TTC549 (cell line): ENCODE data around the gene ANKRD65.

Experiments
- FAIRE-seq: peaks from 2 replicates; lab custom pipeline; 2012; peaks lifted over from hg19 to GRCh38; lab: Jason Lieb, UNC

ANKRD65 gene

GRCh38 chr1:1441002-1441888 lies 20.2 kb upstream of the ANKRD65 start:
- no peak for FAIRE-seq

- no peak for FAIRE-seq
These were observed 19.4 kb upstream of the ANKRD65 start for GRCh38 chr1:1440262-1441001.

DNA sequence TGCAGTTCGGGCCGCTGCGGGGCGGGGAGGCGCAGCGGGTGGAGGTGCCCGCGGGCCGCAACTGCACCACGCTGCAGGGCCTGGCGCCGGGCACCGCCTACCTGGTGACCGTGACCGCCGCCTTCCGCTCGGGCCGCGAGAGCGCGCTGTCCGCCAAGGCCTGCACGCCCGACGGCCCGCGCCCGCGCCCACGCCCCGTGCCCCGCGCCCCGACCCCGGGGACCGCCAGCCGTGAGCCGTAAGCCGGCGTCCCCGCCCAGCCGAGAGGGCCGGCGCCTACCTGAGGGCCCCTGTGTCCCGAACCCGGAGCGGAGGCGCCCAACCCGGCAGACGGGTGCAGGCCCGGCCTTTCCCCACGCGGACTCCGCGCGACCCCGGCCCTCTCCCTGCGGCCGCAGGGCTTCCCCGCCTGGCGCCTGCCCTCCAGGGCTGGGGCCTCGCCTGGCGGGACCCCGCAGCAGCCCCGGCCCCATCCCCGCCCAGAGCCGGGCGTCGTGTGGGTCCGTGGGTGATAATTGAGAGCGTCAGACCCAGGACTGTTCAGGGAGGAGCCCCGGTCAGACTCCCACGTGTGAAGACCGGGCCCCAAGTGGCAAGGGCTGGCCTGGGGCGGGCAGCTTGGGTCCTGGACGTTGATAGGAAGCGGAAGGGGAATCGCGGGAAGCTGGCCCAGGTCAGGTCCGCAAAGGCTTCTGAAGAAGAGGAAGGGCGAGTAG lies 18.6 kb upstream of the ANKRD65 start:
- FAIRE-seq: no peak

- no peak for FAIRE-seq
These were observed 17.7 kb upstream of the ANKRD65 start for GRCh38 chr1:1438531-1439381.

DNA sequence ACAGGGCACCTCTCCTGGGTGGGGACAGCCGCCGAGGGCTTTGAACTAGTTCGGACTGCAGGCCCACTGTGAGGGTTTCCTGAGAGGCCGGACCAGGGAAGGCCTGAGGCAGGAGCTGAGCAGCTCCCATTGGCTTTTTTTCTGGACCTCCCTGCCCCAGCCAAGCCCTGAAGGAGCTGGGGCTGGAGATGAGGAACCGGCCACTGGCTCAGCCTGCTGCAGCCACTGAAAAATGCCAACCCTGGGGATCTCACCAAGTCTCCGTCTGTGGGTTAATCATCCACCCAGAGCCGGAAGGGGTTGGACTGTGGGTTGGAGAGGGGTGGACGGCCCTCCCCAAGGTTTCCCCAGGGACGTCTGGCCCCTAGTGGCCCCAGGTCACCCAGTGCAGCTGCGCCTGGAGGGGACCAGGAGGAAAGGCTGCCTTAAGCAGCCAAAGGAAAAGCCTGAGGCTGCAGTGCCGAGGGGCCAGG lies 16.9 kb upstream of the ANKRD65 start:
- FAIRE-seq: no peak

DNA sequence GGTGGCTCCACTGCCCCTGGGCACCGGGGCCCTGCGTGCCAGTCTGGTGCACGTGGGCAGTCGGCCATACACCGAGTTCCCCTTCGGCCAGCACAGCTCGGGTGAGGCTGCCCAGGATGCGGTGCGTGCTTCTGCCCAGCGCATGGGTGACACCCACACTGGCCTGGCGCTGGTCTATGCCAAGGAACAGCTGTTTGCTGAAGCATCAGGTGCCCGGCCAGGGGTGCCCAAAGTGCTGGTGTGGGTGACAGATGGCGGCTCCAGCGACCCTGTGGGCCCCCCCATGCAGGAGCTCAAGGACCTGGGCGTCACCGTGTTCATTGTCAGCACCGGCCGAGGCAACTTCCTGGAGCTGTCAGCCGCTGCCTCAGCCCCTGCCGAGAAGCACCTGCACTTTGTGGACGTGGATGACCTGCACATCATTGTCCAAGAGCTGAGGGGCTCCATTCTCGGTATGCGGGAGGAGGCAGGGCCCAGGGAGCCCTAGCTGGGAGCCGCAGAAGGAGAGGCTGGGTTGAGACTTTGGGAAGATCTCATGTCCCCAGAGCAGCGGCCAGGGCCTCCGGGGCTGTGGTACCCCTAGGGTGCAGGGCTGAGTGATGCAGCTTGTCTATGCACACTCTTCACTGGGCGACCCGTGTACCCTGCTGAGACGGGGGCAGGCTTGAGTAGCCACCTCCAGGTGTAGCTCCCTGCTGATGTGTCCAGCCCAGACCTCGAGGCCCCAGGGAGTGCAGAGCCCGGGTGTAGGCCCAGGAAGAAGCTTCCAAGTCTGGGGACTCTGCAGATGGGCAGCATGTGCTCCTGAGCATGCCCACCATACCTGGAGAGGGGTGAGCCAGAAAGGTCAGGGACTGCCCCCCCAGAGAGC lies 16.2 kb upstream of the ANKRD65 start:
- FAIRE-seq: no peak

- FAIRE-seq: no peak
These were observed 15.6 kb upstream of the ANKRD65 start for GRCh38 chr1:1436630-1437032.

- no peak for FAIRE-seq
These were observed 15.0 kb upstream of the ANKRD65 start for GRCh38 chr1:1435911-1436629.

DNA sequence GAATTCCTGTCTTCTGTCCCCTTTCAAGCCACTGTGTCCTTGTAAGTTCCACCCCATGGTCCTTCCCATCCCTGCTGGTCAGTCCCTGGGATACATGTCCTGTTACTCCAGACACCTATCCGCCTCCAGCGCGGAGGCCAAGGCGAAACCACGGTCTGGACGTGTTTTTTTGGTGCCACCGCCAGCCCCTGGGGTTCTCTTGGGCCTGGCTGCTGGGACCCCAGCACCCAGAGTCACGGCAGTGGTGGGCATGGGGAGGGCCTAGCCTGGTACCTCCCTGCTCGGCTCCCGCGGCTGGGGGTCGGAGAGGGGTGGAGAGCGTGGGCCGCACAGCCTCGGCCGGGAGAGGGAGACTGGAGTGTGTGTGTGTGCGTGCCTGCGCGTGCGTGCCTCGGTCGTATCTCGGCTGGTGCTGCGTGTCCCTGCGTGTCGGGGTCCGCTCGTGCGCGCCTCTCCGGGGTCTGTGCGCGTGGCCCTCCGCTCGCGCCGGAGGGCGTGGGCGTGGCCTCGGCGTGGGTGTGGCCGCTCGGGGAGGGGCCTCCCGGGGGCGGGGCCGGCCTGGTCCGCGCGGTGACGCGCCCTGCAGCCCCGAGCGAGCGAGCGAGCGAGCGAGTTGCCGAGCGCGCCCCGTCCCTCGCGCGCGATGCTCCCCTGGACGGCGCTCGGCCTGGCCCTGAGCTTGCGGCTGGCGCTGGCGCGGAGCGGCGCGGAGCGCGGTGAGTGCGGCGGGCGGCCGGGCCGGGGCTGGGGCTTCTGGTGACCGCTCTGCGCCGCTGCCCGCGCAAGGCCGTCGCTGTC lies 14.2 kb upstream of the ANKRD65 start, which contains the start of gene VWA1:
VWA1 (plus strand) TSS at position 585 of the 798 bp plus-strand sequence; CDS start at position 644, 59 bp downstream.
- FAIRE-seq: no peak

GRCh38 chr1:1434824-1435105 lies 13.7 kb upstream of the ANKRD65 start:
- no peak for FAIRE-seq

DNA sequence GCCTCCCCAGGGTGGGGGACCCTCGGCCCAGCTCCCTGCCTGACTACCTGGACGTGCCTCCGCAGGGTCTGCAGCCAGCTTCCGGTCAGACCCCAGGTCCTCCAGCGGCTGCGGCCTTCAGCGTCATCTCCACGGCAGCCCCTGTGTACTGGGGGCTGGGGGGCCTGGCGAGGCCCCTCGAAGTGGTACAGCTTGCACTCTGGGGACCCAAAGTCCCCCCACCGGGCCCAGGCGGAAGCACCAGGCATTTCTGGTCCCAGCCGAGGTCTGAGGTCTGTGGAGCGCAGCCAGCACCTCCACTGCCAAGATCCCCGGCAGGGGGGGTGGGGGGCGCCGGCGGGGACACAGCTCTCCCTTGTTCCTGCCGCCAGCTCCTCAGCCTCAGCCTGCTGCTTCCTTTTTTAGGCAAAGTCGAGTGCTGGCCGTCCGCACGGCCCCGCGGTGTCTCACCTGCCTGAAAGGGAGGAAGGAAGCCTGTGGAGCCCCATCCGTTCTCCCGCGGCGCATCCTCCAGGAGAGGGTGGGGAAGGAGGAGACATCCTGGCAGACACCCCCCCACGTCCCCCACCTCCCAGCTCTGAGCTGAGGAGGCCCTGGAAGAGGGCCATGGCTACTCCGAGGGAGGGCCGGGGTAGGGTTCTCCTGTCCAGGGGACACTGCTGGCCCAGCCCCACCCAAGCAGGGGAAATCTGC lies 13.2 kb upstream of the ANKRD65 start:
- FAIRE-seq: no peak

- no peak for FAIRE-seq
These were observed 12.7 kb upstream of the ANKRD65 start for GRCh38 chr1:1433804-1434130.

- FAIRE-seq: no peak
These were observed 12.1 kb upstream of the ANKRD65 start for GRCh38 chr1:1432951-1433803.

- no peak for FAIRE-seq
These were observed 11.3 kb upstream of the ANKRD65 start for GRCh38 chr1:1432274-1432950.

GRCh38 chr1:1431845-1432273 lies 10.8 kb upstream of the ANKRD65 start:
- no peak for FAIRE-seq

DNA sequence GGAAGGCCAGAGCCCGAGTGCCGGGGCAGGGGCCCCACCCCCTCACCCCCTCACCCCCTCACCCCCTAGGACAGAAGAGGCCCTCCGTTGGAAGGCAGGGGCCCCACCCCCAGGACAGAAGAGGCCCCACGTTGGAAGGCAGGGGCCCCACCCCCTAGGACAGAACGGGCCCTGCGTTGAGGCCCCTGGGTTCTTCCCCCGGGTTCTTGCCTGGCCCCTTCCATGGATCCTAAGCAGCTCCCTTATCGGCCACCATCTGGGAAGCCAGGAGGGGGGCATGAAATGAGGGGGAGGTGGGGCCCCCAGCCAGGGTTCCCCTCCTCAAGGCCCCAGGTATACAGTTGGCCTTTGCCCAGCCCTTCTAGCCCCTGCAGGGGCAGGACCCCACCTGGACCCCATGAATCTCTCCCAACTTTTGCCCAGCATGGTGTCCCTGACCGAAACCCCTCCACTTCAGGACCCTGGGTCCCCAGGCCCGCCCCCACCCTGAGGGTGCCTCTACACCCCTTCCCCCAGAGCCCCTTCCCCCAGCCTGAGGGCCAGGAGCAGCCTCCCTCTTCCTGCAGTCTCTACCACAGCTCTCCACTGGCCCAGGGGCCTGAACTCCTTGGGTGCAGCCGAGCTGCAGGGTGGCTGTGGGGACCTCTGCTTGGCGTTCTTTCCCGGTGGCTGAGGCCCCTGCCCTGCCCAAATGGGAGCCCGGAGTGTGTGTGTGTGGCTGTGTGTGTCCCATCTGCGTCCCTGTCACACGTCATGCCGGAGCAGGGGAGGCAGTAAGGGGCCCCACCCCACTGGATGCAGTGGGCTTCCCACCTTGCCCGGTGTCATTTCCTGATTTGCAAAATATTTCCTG lies 10.1 kb upstream of the ANKRD65 start:
- FAIRE-seq: no peak
